Left renal pelvis (tissue), 4 donors: ENCODE data around the gene TBC1D32. TPM values are rescaled to one million over a fixed set of nuclear protein-coding genes. Genes with fewer than 3 reads are reported as not detected.
"Not testable (repeated sequence)": the region's sequence is repeated elsewhere in the genome, so short reads cannot be mapped to it uniquely, and the experiment has no call there.

Source experiments
- DNase-seq, 4 donors: peaks; one replicate each; pipeline ENCODE4 v3.0.0-alpha.2; 2013; ENCODE audit warnings: low read depth in 4 of 4, low spot score in 3 of 4
- polyA plus RNA-seq, 4 donors: library from polyadenylated mRNA; unstranded; fragments of 120-200 nt; gene quantifications; one replicate each; pipeline ENCODE4 v1.2.1, GENCODE V29; 2013; ENCODE audit not compliant: insufficient read length in 4 of 4

The TBC1D32 gene
- polyA plus RNA-seq, 4 donors, result 15.0 to 18.1 (median 16.2) TPM

DNA sequence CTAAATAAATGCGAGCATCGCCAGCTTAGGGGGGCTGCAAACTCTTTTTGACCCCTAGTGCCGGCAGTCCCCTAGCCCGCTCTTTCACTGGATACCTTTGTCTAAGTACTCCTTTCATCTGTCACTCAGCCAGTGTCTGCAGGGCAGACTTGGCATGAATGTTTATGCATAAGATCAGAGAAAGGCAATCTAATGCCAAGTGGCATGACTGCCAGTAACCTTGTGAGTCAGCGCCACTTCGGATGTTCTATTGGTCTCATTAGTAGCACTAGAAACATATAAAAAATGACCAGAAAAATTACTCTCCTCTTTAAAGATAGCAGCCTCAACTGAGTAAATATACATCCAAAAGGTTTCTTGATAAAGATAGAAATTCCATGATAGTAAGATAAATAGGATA lies 192.2 kb downstream of the TBC1D32 start:
- DNase-seq, result no peak

DNA sequence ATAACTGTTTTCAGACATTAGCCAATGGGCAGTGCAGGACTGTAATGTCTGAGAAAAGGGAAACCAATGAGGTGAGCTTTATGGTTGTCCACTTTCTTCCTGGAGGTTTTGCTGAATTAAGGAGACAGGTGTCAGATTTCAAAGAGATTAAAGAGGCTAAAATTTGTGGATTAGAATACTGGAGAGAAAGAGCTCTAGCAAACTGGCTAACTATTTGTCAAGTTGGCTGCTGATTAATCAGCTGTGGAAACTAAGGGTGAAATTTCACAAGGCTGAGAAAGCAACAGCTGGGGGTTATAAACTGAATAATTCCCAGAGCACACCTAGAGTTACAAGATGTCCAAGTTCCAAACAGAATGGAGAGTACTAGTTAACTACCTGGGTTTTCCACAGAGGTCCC lies 198.9 kb downstream of the TBC1D32 start:
- DNase-seq, result no peak

DNA sequence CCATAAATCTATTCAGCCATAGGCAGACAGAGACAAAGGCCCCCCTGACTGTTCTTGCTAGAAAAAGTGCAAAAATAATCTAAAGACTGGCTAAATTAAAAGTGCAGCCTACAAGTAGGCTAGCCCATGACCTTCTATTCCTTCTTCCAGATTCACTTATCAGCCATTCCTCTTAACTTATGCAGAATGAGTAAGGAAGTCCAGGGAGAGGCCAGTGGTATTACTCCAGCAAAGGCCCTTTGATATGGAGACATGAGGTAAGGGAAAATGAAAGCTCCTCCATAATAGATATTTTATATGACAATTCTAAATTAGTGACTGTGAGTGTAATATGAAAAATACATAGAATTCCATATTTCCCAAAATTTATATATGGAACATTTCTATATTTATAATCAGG lies 199.4 kb downstream of the TBC1D32 start:
- DNase-seq, result no peak

DNA sequence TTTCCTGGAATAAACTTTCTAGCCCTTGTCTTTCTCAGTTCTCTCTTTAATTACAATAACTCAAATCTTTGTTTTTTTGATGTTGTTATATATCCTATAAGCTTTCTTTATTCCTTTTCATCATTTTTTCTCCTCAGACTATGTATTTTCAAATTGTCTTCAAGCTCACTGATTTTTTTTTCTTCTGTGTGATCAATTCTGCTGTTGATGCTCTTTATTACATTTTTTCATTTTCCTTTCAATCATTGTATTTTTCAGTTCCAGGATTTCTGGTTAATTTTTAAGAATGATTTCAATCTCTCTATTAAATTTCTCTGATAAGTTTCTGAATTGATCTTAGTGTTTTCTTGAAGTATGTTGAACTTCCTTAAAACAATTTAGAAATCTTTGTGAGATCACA lies 209.7 kb downstream of the TBC1D32 start:
- no peak for DNase-seq

DNA sequence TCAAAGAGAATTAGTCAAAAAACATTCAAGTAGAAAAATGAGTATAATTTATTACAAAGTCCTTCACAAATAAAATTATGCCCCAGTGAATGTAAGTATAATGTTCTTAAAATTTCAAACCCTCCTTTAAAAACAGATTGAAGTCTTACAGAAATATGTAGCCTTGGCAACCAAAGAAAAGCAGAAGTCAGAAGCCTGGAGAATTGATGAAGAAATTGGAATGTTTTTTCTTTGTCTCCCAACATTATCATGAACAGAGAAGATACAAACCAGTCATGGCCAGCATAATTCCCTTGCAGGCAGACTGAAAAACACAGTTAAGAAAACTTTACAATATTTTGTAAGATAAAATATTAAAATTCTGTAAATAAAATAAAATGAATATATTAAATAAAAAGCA lies 221.9 kb downstream of the TBC1D32 start:
- no peak for DNase-seq

DNA sequence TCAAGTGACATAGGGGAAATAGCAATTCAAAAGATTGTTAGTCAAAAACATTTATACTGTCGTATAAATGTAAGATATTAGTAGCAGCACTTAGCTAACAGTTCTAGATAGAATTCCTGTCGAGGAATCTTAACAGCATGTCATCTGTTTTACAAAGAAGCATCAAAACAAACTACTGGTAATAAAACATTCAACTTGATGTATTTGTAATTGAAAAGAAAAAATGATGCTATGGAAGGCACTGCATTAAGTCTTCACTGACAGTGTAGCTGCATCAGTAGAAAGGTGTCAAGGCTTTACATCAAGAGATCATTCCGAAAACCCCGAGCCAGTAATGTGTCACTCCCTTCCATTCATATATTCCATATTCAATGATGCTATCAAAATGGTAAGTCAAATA lies 223.5 kb downstream of the TBC1D32 start:
- no peak for DNase-seq

DNA sequence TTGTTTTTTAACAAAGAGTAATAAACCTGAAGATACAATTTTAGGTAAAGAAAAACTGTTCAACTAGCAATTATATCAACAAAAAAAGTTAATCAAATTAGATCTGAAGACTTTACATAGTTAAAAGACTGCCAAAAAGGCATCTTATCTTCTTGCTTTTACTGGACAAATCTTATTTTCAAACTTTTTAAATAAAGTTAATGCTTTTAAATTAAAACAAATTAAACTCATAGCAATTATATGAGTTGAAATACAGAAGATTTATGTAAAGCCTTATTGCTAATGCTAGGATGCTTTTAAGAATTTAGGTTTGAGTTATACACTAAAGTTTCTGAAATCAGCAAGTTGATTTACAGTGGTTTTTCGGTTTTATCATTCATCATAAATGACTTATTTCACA lies 227.3 kb downstream of the TBC1D32 start:
- no peak for DNase-seq

DNA sequence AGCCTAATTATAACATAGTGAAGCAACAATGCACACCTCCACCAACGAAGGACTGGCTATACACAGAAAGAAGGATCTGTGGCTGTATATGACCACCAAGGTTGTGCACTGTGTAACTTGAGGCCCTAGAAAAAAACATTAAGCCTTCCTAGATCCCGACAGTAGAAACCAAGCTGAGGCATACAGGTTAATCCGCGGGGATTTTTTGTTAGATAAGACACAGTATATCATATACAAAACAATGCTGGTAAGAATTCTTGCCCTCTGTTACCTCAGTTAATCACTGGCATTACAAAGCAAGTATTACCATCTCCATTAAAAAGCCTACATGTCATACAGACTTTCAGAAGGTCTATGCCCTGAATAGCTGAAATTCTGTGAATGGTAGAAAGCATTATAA lies 228.8 kb downstream of the TBC1D32 start:
- no peak for DNase-seq

DNA sequence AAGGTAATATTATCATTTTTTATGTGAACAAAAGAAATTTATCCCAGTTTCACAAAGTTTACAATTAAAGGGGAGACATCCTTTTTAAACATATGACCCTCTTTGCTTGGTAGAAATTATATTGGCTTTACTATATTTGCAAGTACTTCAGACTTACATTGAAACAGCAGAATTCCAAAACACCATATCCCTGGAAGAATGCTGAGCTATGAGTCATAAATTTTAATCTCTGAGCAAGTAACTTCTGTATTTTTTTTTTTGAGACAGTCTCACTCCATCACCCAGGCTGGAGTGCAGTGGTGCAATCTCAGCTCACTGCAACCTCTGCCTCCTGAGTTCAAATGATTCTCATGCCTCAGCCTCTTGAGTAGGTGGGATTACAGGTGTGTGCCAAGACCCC lies 240.4 kb downstream of the TBC1D32 start:
- no peak for DNase-seq

DNA sequence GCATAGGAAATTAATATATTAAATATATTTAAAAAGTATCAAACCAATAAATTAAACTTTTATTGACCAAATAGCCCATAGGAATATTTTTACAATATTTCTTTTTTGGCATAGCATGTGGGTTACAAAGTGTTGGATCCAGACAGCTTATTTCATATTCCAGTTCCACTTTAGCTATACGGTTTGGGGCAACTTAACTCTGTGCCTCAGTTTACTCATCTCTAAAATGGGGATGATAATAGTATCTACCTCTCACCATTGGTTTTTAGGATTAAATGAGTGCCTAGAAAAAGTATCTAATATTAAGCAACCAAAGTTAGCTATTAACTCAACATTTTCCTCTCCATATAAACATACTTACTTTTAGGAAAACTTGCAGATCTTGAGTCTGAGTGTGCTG lies 243.8 kb downstream of the TBC1D32 start:
- no peak for DNase-seq

DNA sequence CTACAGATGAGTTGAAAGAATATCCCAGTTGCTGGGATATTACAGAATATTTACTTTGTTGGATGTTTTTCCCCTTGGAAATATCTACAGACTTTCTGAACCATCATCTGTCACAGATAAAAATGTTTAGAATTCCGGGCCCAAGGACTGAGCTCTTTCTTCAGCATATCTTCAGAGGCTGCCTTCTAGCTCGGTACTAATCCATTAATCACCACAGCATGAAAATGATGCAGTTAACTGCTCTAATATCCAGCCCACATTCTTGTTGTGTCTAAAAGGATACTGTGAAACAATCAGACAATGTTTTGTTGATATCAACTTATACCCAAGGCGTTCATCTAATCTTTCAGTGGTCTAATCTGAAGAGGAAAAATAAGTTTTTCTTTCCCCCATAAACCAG lies 247.4 kb downstream of the TBC1D32 start:
- DNase-seq, result no peak

DNA sequence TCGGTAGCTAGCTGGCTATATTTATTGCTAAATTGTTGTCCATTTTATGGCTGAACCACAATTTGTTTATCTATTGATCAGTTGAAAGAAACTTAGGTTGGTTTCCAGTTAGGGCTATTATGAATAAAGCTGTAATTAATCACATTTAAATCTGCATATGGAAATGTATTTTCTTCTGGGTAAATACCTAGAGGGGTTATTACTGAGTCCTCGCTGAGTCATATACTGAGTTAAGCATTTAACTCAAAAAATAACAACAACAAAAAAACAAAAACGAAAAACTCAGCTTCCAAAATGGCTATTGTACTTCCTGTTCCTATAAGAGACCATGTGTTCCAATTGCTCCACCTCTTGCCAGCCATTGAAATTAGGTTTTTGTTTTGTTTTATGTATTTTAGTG lies 258.2 kb downstream of the TBC1D32 start:
- no peak for DNase-seq

DNA sequence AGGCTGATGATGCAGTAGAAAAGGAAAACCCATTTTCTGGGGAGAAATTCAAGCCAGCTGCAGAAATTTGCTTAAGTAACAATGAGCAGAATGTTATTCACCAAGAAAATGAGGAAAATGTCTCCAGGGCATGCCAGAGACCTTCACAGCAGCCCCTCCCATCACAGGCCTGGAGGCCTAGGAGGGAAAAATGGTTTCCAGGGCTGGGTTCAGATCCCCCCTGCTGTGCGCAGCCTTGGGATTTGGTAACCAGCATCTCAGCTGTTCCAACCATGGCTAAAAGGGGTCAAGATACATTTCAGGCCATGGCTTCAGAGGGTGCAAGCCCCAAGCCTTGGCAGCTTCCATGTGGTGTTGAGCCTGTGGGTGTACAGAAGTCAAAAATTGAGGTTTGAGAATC lies 265.5 kb downstream of the TBC1D32 start:
- not testable (repeated sequence) for DNase-seq

DNA sequence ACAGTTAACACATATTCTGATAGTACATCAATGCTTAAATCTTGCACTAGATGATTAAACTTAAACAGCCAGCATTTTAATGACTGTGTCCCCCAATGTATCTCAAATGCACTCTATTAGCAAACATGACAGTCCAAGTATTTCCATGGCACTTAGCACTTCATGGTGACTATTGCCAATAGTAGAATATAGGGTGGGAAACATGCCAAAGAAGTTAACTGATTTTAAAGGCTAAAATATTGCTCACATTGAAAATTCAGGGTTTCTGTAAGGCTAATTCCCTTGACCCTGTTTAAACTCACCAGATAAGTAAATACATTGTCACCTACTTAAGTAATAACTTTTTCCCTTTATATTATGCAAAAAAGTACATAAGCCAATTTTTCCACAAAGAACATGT lies 266.9 kb downstream of the TBC1D32 start:
- no peak for DNase-seq

DNA sequence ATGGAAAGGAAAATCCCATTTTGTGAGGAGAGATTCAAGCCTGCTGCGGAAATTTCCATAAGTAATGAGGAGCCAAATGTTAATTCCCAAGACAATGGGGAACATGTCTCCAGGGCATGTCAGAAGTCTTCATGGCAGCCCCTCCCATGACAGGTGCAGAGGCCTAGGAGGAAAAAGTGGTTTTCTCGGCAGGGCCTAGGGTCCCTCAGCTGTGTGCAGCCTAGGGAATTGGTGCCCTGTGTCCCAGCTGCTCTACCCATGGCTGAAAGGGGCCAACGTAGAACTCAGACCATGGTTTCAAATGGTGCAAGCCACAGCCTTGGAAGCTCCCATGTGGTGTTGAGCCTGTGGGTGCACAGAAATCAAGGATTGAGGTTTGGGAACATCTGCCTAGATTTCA lies 269.9 kb downstream of the TBC1D32 start:
- DNase-seq, result no peak

DNA sequence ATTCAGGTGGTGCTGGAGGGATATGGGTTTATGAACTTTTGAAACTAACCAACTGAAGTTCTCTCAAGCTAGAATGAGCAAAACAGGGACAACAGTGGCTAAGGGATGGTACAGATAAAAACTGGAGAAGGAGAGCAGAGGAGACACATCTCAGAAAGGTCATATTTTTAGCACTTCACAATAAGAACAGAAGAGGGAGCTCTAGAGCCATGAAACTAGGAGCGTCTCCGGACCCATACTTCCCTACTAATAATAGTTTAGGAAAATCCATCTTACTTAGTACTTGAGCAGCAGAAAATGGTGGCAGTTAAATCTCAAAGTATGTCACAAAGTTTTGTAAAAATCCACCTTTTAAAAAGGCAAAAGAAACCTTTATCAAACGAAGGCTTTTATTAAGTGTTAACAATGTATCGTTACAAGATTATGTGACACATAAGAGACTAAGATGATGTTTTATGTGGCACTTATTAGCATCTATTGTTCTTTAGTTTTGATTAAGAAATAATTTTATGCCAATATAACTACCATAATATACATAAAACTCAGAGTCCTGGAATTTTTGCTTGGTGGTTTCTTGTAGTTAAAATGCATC lies 278.6 kb downstream of the TBC1D32 start:
- peak in 3 of 4 donors; percentile 29 to 38 (median 34) for DNase-seq

DNA sequence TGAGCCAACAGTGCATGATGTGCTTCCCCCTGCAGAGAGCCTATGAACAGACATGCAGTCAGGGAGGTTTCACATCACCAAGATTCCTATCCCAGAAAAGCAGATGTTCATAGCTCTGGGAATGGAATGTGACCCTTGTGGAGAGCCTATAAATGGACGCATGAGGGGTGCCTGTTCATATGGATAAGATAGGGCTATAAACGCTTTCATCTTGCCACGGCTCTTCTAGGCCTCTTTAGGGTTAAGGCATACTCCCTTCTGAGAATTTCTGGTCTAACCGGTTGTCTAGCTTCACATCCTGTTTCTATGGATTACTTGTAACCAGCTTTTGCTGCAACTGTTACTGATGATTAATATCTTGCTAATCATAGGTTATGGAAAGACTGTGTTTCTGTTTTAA lies 285.7 kb downstream of the TBC1D32 start:
- not testable (repeated sequence) for DNase-seq

DNA sequence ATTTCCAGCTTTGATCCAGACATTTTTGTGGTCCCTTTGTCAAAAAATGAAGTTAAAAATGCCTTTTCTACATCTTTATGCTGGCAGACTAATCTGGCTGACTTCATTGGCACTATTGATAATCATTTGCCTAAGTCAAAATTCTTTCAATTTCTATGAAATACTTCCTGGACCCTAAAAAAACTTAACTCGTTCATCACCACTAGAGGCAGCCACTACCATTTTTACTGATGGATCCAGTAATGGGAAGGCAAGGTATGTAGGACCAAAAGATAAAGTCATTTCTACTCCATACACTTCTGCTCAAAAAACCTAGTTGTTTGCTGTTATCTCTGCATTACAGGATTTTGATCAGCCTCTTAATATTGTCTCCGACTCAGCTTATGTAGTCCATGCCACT lies 289.4 kb downstream of the TBC1D32 start:
- not testable (repeated sequence) for DNase-seq

DNA sequence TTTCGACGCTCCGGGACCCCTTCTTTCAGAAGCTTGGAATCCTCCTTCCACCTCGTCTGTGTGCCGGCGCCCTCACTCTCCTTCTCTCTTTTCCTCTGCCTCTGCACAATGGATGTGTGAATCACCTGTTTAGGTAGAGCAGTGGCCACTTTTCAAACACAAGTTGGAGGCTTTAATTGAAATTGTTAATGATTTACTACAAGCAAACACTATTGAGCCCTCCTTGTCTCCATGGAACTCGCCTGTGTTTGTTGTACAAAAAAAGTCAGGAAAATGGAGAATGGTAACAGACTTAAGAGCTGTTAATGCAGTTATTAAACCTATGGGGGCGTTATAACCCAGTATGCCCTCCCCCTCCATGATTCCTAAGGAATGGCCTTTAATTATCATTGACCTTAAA lies 290.6 kb downstream of the TBC1D32 start:
- not testable (repeated sequence) for DNase-seq

DNA sequence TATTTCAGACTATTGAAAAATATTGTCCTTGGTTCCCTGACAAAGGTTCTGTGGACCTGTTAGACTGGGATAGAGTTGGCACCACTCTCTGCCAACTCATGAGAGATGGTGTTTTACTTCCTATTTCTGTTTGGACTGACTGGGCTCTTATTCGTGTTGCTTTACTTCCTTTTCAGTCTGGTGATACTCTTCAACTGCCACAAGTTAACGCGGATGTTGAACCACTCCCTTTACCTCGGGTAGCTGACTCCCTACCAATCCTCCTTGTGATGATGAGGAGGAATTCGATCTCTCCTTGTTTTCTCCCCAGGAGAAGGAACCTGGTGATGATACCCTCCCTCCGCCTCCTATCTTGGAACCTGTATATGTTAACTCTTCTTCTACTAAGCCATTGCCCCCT lies 291.1 kb downstream of the TBC1D32 start:
- not testable (repeated sequence) for DNase-seq

DNA sequence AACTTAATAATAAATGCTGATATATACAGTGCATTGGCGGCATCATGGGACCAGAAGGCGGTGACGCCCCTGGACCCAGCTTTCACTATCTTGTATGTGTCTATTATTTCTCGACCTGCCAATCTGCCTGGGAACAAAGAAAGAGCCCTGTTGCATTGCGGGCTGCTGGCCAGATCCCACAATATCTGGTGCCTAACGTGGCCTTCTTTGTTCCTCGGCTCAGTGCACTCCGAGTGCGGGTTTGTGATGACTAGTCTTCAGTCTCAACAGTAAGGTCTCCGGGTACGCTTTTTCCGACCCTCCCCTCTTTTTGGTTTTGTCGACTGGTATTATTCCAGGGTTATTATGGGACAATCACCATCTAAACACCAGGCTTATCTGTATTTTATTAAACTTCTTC lies 291.5 kb downstream of the TBC1D32 start:
- no peak for DNase-seq

DNA sequence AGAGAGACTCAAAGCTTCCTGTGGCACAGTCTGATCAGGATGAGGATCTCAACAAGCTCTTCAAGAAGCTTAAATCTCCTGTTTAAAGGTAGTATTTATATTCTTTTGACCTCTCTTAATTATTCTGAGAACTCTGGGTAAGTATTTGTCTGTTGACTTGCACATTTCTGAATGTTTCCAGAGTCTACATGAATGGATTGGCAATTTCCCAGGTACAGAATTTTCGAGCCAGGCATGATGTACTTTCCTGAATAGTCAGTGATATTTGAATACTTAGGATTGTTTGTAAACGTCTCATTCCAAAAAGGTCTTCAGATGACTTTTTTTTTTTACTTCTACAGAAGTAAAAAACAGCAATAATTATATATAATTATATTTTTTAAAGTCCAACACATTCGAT lies 293.4 kb downstream of the TBC1D32 start:
- DNase-seq, result no peak

DNA sequence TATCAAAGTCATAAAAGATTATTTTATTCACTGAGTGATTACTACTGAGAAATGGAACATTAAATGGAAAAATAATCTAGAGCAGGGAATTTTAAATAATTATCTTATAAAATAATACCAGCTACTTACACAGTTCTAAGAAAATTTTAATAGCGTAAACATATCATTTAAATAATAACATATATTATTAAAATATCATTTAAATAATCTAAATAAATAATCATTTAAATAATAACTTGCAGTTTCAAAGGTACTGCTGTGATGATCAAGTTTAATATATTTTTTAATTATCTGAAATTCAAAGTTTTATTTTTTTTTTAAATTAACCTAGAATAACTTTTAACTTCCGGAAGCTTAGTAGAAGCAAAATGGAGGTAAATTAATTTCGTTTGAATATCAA lies 301.2 kb downstream of the TBC1D32 start:
- no peak for DNase-seq
